Loucy (cell line): ENCODE results near the gene CAMK1D.

ENCODE experiments used
- CTCF ChIP-seq: fragments of 200-600 bp; sonication (generic); conservative IDR thresholded peaks from 2 replicates; pipeline ENCODE4 v1.5.1; 2014; ENCODE audit warnings: mild to moderate bottlenecking, antibody characterized with exemption, low read length
- EZH2phosphoT487 ChIP-seq: fragments of 200-600 bp; IDR thresholded peaks from 2 replicates; pipeline ENCODE4 v1.6.1; 2018; ENCODE audit warnings: antibody characterized with exemption, mild to moderate bottlenecking, moderate library complexity, borderline replicate concordance

DNA sequence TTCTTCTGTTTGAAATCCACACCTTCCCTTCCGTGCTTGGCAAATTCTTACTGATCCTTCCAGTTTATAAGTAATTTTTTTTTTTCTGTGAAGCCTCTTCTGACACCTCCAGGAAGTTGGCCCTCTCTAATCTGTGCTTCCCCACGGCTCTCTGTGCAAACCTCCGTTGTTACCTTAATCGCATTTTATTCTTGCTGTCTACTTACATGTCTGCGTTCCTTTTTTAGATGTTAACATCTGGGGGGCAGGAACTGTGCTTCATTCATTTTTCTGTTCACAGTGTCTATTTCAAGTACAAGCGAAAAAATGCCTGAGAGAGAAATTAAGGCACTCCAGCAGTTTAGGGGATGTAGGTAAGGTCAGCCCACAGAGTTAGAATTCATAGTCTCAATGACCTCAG is 8.4 kb upstream of the CAMK1D start:
- TF ChIP-seq CTCF, result no peak
- TF ChIP-seq EZH2phosphoT487, result no peak
